Keratinocyte (primary cell): ENCODE measurements around the gene VSTM2A.

Experiments
- EZH2 ChIP-seq: IDR thresholded peaks from one replicate; pipeline ENCODE4 v1.6.1; 2012; ENCODE audit warnings: inconsistent platforms, mild to moderate bottlenecking, low read length, moderate library complexity
- TF ChIP-seq, protein P1 (sequence below), 3 experiments: IDR thresholded peaks in 1 of 3; conservative IDR thresholded peaks in 1 of 3; optimal IDR thresholded peaks in 1 of 3; 2 replicates in 2 of 3; 3 replicates in 1 of 3; pipeline versions ENCODE3 to v1.5.1; 2011; ENCODE audit warnings: low read length in 3 of 3, mild to moderate bottlenecking in 3 of 3, moderate library complexity in 2 of 3, control low read depth in 1 of 3, inconsistent platforms in 1 of 3; ENCODE audit not compliant: insufficient read depth in 2 of 3; ENCODE audit errors: extremely low read depth in 1 of 3

GRCh38 chr7:54591404-54592386 is 49.5 kb downstream of the VSTM2A start:
- TF ChIP-seq, protein P1, sequence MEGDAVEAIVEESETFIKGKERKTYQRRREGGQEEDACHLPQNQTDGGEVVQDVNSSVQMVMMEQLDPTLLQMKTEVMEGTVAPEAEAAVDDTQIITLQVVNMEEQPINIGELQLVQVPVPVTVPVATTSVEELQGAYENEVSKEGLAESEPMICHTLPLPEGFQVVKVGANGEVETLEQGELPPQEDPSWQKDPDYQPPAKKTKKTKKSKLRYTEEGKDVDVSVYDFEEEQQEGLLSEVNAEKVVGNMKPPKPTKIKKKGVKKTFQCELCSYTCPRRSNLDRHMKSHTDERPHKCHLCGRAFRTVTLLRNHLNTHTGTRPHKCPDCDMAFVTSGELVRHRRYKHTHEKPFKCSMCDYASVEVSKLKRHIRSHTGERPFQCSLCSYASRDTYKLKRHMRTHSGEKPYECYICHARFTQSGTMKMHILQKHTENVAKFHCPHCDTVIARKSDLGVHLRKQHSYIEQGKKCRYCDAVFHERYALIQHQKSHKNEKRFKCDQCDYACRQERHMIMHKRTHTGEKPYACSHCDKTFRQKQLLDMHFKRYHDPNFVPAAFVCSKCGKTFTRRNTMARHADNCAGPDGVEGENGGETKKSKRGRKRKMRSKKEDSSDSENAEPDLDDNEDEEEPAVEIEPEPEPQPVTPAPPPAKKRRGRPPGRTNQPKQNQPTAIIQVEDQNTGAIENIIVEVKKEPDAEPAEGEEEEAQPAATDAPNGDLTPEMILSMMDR (optimal IDR thresholded peaks at IDR 0.05 in 1 of 3, IDR thresholded peaks at IDR 0.05 in 1 of 3, conservative IDR thresholded peaks at IDR 0.05 in 1 of 3; ENCODE audit: extremely low read depth in 1 of 3, insufficient read depth in 2 of 3, low read length in 3 of 3): no peak
- no peak for TF ChIP-seq EZH2
